ENCODE data around the gene SLC25A25.

Gene SLC25A25

GRCh38 chr9:128096616-128097536 is 28.8 kb downstream of the SLC25A25 start:
- DNase-seq (ENCODE audit: low read depth) = no peak

GRCh38 chr9:128097543-128098296 is 29.7 kb downstream of the SLC25A25 start:
- no peak for DNase-seq (ENCODE audit: low read depth)

- peak; percentile 99 for DNase-seq (ENCODE audit: low read depth)
These were observed 30.5 kb downstream of the SLC25A25 start for GRCh38 chr9:128098297-128099230.

GRCh38 chr9:128099231-128099931 is 31.3 kb downstream of the SLC25A25 start:
- peak; percentile 70 for DNase-seq (ENCODE audit: low read depth)

- DNase-seq (ENCODE audit: low read depth) = peak; percentile 44
These were observed 32.0 kb downstream of the SLC25A25 start for GRCh38 chr9:128099932-128100491.

- no peak for DNase-seq (ENCODE audit: low read depth)
These were observed 32.5 kb downstream of the SLC25A25 start for GRCh38 chr9:128100581-128100980.

GRCh38 chr9:128101231-128101661 is 33.2 kb downstream of the SLC25A25 start:
- DNase-seq (ENCODE audit: low read depth) = no peak

GRCh38 chr9:128101690-128102089 is 33.7 kb downstream of the SLC25A25 start:
- no peak for DNase-seq (ENCODE audit: low read depth)

- no peak for DNase-seq (ENCODE audit: low read depth)
These were observed 34.2 kb downstream of the SLC25A25 start for GRCh38 chr9:128102196-128102595.

GRCh38 chr9:128102861-128103588 is 35.0 kb downstream of the SLC25A25 start:
- DNase-seq (ENCODE audit: low read depth) = no peak

- DNase-seq (ENCODE audit: low read depth) = no peak
These were observed 35.5 kb downstream of the SLC25A25 start for GRCh38 chr9:128103589-128103962.

- DNase-seq (ENCODE audit: low read depth) = peak; percentile 30
These were observed 36.2 kb downstream of the SLC25A25 start for GRCh38 chr9:128104171-128104618.

- no peak for DNase-seq (ENCODE audit: low read depth)
These were observed 37.6 kb downstream of the SLC25A25 start for GRCh38 chr9:128105538-128106175.

GRCh38 chr9:128106181-128106939 is 38.3 kb downstream of the SLC25A25 start:
- DNase-seq (ENCODE audit: low read depth) = no peak

- no peak for DNase-seq (ENCODE audit: low read depth)
These were observed 39.0 kb downstream of the SLC25A25 start for GRCh38 chr9:128106940-128107467.

- DNase-seq (ENCODE audit: low read depth) = no peak
These were observed 39.6 kb downstream of the SLC25A25 start for GRCh38 chr9:128107468-128108268.

GRCh38 chr9:128108269-128109049 is 40.4 kb downstream of the SLC25A25 start:
- DNase-seq (ENCODE audit: low read depth) = no peak

All from EH (cell line).